HL-60 (cell line): ENCODE results near the gene TMEM225B.

Experiments
- DNase-seq, 2 experiments: peaks; one replicate each; pipeline ENCODE4 v3.0.0-alpha.2; 2010 to 2020; ENCODE audit warnings: low read depth in 1 of 2, low spot score in 1 of 2
- H3K27ac ChIP-seq: fragments of 250-450 bp; sonication (Bioruptor Pico); replicated peaks from 2 replicates; pipeline ENCODE4 v1.5.1; 2020; ENCODE audit warnings: mild to moderate bottlenecking, moderate library complexity
- H3K27me3 ChIP-seq: fragments of 250-450 bp; sonication (Bioruptor Pico); 2 replicates; pipeline ENCODE4 v1.5.1; 2021; ENCODE audit warnings: mild to moderate bottlenecking, moderate library complexity; ENCODE audit not compliant: insufficient read depth, poor library complexity, severe bottlenecking
- H3K4me3 ChIP-seq: replicated peaks from 2 replicates; pipeline ENCODE4 v1.5.1; 2011; ENCODE audit warnings: mild to moderate bottlenecking, control low read depth, low read length; ENCODE audit not compliant: insufficient read depth
- CTCF ChIP-seq: IDR thresholded peaks from one replicate; pipeline ENCODE4 v1.5.1; 2011; ENCODE audit warnings: low read length, control low read depth, inconsistent platforms; ENCODE audit not compliant: insufficient read depth
- GABPA ChIP-seq: IDR thresholded peaks from 2 replicates; pipeline ENCODE4 v1.6.1; 2012; ENCODE audit warnings: low read depth
- POLR2AphosphoS5 ChIP-seq: IDR thresholded peaks from 2 replicates; pipeline ENCODE4 v1.6.1; 2012; ENCODE audit warnings: low read depth
- REST ChIP-seq: IDR thresholded peaks from 2 replicates; pipeline ENCODE4 v1.6.1; 2012; ENCODE audit warnings: low read depth; ENCODE audit not compliant: insufficient replicate concordance
- SPI1 ChIP-seq: IDR thresholded peaks from 2 replicates; pipeline ENCODE4 v1.6.1; 2012; ENCODE audit warnings: low read depth, mild to moderate bottlenecking, borderline replicate concordance

TMEM225B gene

GRCh38 chr7:99599836-99600235 lies 1.8 kb downstream of the TMEM225B start:
- H3K27me3 ChIP-seq = no peaks in the 10 kb centered on the region
- no peak for DNase-seq
- no peak overlapping the region for H3K4me3 ChIP-seq
- H3K27ac ChIP-seq = no peak overlapping the region
- TF ChIP-seq REST (no peak), POLR2AphosphoS5 (no peak), GABPA (no peak), CTCF (no peak), SPI1 (no peak)

GRCh38 chr7:99601656-99602310 lies 3.7 kb downstream of the TMEM225B start:
- Histone ChIP-seq H3K27me3 (no peaks in the 10 kb centered on the region), H3K27ac (no peak overlapping the region), H3K4me3 (no peak overlapping the region)
- DNase-seq = no peak
- TF ChIP-seq CTCF (no peak), SPI1 (no peak), POLR2AphosphoS5 (no peak), GABPA (no peak), REST (no peak)

GRCh38 chr7:99605527-99605926 lies 7.5 kb downstream of the TMEM225B start:
- H3K4me3 ChIP-seq = no peak overlapping the region
- H3K27me3 ChIP-seq = no peaks in the 10 kb centered on the region
- H3K27ac ChIP-seq = no peak overlapping the region
- DNase-seq = no peak
- TF ChIP-seq SPI1 (no peak), CTCF (no peak), POLR2AphosphoS5 (no peak), GABPA (no peak)

GRCh38 chr7:99606531-99606930 lies 8.5 kb downstream of the TMEM225B start:
- no peak overlapping the region for H3K4me3 ChIP-seq
- no peaks in the 10 kb centered on the region for H3K27me3 ChIP-seq
- no peak overlapping the region for H3K27ac ChIP-seq
- DNase-seq = no peak
- no peak for TF ChIP-seq GABPA
- TF ChIP-seq REST = no peak
- TF ChIP-seq POLR2AphosphoS5 = no peak
